ENCODE results near the gene DMD. TPM values are rescaled to one million over a fixed set of nuclear protein-coding genes. Genes with fewer than 3 reads are reported as not detected.

Gene DMD
- total RNA-seq, 1 donor from 2014 or later, result 30.6 TPM

GRCh38 chrX:31098079-31098478, 2113.3 kb downstream of the DMD start:
- H3K36me3 ChIP-seq, result no peaks in the 10 kb centered on the region
- H3K27me3 ChIP-seq, result no peaks in the 10 kb centered on the region

GRCh38 chrX:31093639-31093975, 2117.7 kb downstream of the DMD start:
- no peak overlapping the region for H2AFZ ChIP-seq (replicated peaks)
- no peak overlapping the region for H3K9ac ChIP-seq
- H3K27ac Mint-ChIP-seq, result no peak overlapping the region
- peaks cover 8% of the 10 kb centered on the region for H3K9me3 Mint-ChIP-seq
- peaks cover 3% of the 10 kb centered on the region for H3K4me1 Mint-ChIP-seq
- H3K36me3 ChIP-seq, result no peaks in the 10 kb centered on the region
- H3K4me1 ChIP-seq, result no peaks in the 10 kb centered on the region
- H3K4me3 Mint-ChIP-seq, result no peak overlapping the region
- peaks cover 7% of the 10 kb centered on the region for H3K9me3 ChIP-seq (ENCODE audit: low read depth)
- H3K27me3 Mint-ChIP-seq (ENCODE audit: insufficient read depth, low read depth), result no peaks in the 10 kb centered on the region
- no peaks in the 10 kb centered on the region for H4K20me1 ChIP-seq (ENCODE audit: low read depth)
- H3K79me2 ChIP-seq (ENCODE audit: low read depth), result no peaks in the 10 kb centered on the region
- no peaks in the 10 kb centered on the region for H3K27me3 ChIP-seq
- H3K27ac ChIP-seq, result no peak overlapping the region
- H3K36me3 Mint-ChIP-seq, result no peaks in the 10 kb centered on the region
- no peaks in the 10 kb centered on the region for H3F3A ChIP-seq (ENCODE audit: low read depth)
- DNase-seq (ENCODE audit: low spot score), result no peak
- H3K4me3 ChIP-seq, result no peak overlapping the region
- H3K4me2 ChIP-seq, result no peak overlapping the region
- TF ChIP-seq EZH2phosphoT487 (IDR thresholded peaks at IDR 0.05), result no peak

More at GRCh38 chrX:31098079-31098478, 2113.3 kb downstream of the DMD start:
- H3K27ac Mint-ChIP-seq, result no peak overlapping the region
- Histone ChIP-seq H3K4me3 (no peak overlapping the region), H3K27ac (no peak overlapping the region), H3K4me2 (no peak overlapping the region), H3K4me1 (no peaks in the 10 kb centered on the region), H3K79me2 (ENCODE audit: low read depth) (no peaks in the 10 kb centered on the region), H3F3A (ENCODE audit: low read depth) (no peaks in the 10 kb centered on the region), H3K9ac (no peak overlapping the region), H3K9me3 (ENCODE audit: low read depth) (peaks cover 10% of the 10 kb centered on the region), H2AFZ (replicated peaks) (no peak overlapping the region), H4K20me1 (ENCODE audit: low read depth) (no peaks in the 10 kb centered on the region)
- no peaks in the 10 kb centered on the region for H3K36me3 Mint-ChIP-seq
- TF ChIP-seq CTCF (IDR thresholded peaks at IDR 0.05) (no peak), EZH2phosphoT487 (IDR thresholded peaks at IDR 0.05) (no peak), EZH2 (IDR thresholded peaks at IDR 0.05) (no peak)
- no peaks in the 10 kb centered on the region for H3K4me1 Mint-ChIP-seq
- H3K4me3 Mint-ChIP-seq, result no peak overlapping the region
- H3K27me3 Mint-ChIP-seq (ENCODE audit: insufficient read depth, low read depth), result peaks cover 3% of the 10 kb centered on the region
- peaks cover 8% of the 10 kb centered on the region for H3K9me3 Mint-ChIP-seq
- no peak for DNase-seq (ENCODE audit: low spot score)

GRCh38 chrX:31092970-31093638, 2118.2 kb downstream of the DMD start:
- Histone ChIP-seq H4K20me1 (ENCODE audit: low read depth) (no peaks in the 10 kb centered on the region), H3K4me2 (no peak overlapping the region), H3K4me1 (no peaks in the 10 kb centered on the region), H3K27me3 (no peaks in the 10 kb centered on the region), H3K27ac (no peak overlapping the region), H3K9me3 (ENCODE audit: low read depth) (peaks cover 7% of the 10 kb centered on the region), H3K9ac (no peak overlapping the region), H3K4me3 (no peak overlapping the region), H3K36me3 (no peaks in the 10 kb centered on the region), H3F3A (ENCODE audit: low read depth) (no peaks in the 10 kb centered on the region), H3K79me2 (ENCODE audit: low read depth) (no peaks in the 10 kb centered on the region), H2AFZ (replicated peaks) (no peak overlapping the region)
- Mint-ChIP-seq H3K27me3 (ENCODE audit: insufficient read depth, low read depth) (no peaks in the 10 kb centered on the region), H3K9me3 (peaks cover 8% of the 10 kb centered on the region), H3K36me3 (no peaks in the 10 kb centered on the region), H3K4me1 (peaks cover 3% of the 10 kb centered on the region), H3K27ac (no peak overlapping the region), H3K4me3 (no peak overlapping the region)
- no peak for DNase-seq (ENCODE audit: low spot score)
- TF ChIP-seq EZH2 (IDR thresholded peaks at IDR 0.05), result no peak
- TF ChIP-seq CTCF (IDR thresholded peaks at IDR 0.05), result no peak
- TF ChIP-seq EZH2phosphoT487 (IDR thresholded peaks at IDR 0.05), result no peak

GRCh38 chrX:31092476-31092875, 2118.9 kb downstream of the DMD start:
- peaks cover 3% of the 10 kb centered on the region for H3K4me1 Mint-ChIP-seq
- Histone ChIP-seq H4K20me1 (ENCODE audit: low read depth) (no peaks in the 10 kb centered on the region), H3K4me1 (no peaks in the 10 kb centered on the region), H3K79me2 (ENCODE audit: low read depth) (no peaks in the 10 kb centered on the region), H3K27ac (no peak overlapping the region), H3K4me2 (no peak overlapping the region), H3K36me3 (no peaks in the 10 kb centered on the region), H3F3A (ENCODE audit: low read depth) (no peaks in the 10 kb centered on the region), H3K9ac (no peak overlapping the region), H3K4me3 (no peak overlapping the region), H2AFZ (replicated peaks) (no peak overlapping the region), H3K9me3 (ENCODE audit: low read depth) (peaks cover 7% of the 10 kb centered on the region), H3K27me3 (no peaks in the 10 kb centered on the region)
- no peaks in the 10 kb centered on the region for H3K36me3 Mint-ChIP-seq
- no peak overlapping the region for H3K4me3 Mint-ChIP-seq
- TF ChIP-seq EZH2phosphoT487 (IDR thresholded peaks at IDR 0.05), result no peak
- TF ChIP-seq EZH2 (IDR thresholded peaks at IDR 0.05), result no peak
- TF ChIP-seq CTCF (IDR thresholded peaks at IDR 0.05), result no peak
- no peaks in the 10 kb centered on the region for H3K27me3 Mint-ChIP-seq (ENCODE audit: insufficient read depth, low read depth)
- no peak for DNase-seq (ENCODE audit: low spot score)
- H3K27ac Mint-ChIP-seq, result no peak overlapping the region
- H3K9me3 Mint-ChIP-seq, result peaks cover 8% of the 10 kb centered on the region

Data from neural progenitor cell (in vitro differentiated cells).